Mononuclear cell (primary cell): Measurements from ENCODE around the gene MCTP1. TPM values are rescaled to one million over a fixed set of nuclear protein-coding genes. Genes with fewer than 3 reads are reported as not detected.
"Not testable (repeated sequence)": the region's sequence is repeated elsewhere in the genome, so short reads cannot be mapped to it uniquely, and the experiment has no call there.

Experiments used
- H3K27me3 ChIP-seq: 2 replicates; pipeline ENCODE4 v1.6.0; 2011; ENCODE audit warnings: low read length, control low read depth; ENCODE audit not compliant: insufficient read depth
- H3K4me1 ChIP-seq: 2 replicates; pipeline ENCODE4 v1.5.1; 2011; ENCODE audit warnings: mild to moderate bottlenecking, low read length, control low read depth; ENCODE audit not compliant: insufficient read depth
- H3K4me3 ChIP-seq: 2 replicates; pipeline ENCODE4 v1.5.1; 2011; ENCODE audit warnings: mild to moderate bottlenecking, low read length, moderate library complexity
- H3K9me3 ChIP-seq: 2 replicates; pipeline ENCODE4 v1.5.1; 2011; ENCODE audit warnings: low read depth, mild to moderate bottlenecking, control low read depth, low read length
- total RNA-seq: library from RNA; depleted of rRNA; stranded (reverse); fragments of >200 nt; gene quantifications from one replicate; pipeline ENCODE4 v1.2.3, GENCODE V29; 2012

Gene MCTP1
- total RNA-seq, 1 donor: 33.6 TPM

DNA sequence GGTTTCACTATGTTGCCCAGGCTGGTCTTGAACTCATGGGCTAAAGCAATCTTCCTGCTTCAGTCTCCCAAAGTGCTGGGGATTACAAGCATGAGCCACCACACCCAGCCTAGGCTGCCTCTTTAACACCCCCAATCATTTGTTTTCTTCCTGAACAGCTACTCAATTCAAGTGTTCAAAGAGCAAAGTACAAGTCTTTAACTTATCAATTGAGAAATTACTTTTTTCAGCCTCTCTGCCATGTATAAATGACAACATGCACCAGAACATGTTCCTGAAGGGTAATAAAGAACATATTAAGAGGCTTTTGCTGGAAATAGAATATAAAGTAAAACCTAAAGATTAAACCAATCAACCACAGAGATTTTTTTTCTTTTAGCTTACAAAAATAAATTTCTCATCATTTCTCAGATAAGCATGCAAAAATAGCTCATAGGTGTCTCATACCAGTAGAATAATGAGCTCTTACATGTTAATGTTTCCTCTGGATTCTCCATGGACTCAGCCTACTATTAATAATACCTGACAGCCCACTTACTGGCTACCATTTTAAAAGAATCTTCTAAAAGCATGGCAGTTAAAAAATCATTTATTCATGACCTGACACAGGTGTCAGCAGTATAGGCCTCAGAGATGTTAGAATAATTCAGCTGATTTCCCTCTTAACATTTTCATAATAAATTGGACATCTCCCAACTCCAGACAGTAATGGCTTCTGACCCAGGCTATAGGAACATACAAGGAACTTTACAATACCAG is 60.0 kb downstream of the MCTP1 start:
- Histone ChIP-seq H3K27me3 (no peaks in the 10 kb centered on the region), H3K4me1 (no peaks in the 10 kb centered on the region), H3K9me3 (no peaks in the 10 kb centered on the region)

DNA sequence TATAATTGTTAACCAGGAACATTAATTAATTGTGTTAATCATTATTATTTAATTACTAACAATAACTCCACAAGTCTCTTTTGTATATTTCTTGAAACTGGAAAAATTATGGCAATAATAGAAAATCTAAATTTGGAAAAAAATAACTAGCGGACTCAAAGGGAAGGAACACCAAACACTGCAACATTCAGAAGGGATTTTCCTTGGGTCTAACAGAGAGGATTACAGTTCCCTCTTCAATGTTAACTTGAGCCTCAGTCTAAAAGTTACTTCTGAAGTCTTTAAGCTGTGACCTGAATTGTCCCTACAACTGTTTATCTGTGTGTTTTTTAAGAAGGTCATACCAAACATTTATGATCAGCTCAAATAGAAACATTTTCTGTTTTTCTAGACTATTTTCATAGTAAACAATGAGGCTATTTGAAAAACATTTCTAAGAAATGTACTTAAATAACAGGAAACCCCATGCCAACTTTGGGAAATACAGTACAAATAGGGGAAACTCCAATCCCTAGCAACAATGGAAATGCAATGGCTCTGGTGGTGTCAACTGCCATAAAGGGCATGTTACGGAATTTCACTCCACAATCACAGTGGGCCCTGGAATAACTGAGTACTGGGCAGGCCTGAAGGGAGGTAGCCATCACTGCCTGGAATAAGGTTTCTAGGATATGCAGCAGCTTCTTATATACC is 61.2 kb downstream of the MCTP1 start:
- no peaks in the 10 kb centered on the region for H3K27me3 ChIP-seq
- no peaks in the 10 kb centered on the region for H3K4me1 ChIP-seq
- H3K9me3 ChIP-seq: no peaks in the 10 kb centered on the region

More for the DNA sequence above, 60.0 kb downstream of the MCTP1 start:
- H3K4me3 ChIP-seq: no peak overlapping the region

DNA sequence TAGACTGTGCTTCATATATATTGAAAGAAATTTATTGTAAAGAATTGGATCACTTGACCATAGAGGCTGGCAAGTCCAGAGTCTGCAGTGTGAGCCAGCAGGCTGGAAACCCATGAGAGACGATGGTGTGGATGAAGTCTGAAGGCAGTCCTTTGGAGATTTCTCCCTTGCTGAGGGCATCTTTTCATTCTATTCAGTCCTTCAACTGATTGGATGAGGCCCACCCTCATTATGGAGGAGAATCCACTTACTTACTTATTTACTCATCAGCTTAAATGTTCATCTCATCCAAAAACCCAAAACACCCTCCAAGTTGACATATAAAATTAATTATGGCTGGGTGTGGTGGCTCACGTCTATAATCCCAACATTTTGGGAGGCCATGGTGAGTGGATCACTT is 62.1 kb downstream of the MCTP1 start:
- H3K4me1 ChIP-seq: no peaks in the 10 kb centered on the region
- H3K9me3 ChIP-seq: no peaks in the 10 kb centered on the region
- H3K4me3 ChIP-seq: no peak overlapping the region
- no peaks in the 10 kb centered on the region for H3K27me3 ChIP-seq

More for the DNA sequence above, 61.2 kb downstream of the MCTP1 start:
- H3K4me3 ChIP-seq: no peak overlapping the region

DNA sequence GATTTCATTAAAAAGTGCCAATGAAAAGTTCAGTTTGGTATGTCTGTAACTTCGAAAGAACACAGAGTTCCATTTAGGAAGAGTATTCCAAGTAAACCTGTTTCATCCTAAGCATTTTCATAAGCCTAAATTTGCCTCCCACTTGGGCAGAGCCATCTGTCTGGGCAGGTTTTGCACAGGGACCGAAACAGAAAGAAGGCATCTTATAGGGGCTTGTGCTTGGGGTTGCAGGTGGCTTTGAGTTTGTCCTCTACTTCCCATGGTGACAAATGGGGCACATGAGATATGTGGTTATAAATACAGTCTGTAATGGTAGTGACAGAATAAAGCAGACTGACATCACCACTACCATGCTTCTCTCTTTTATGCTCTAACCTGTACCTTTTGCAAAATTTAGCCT is 63.7 kb downstream of the MCTP1 start:
- H3K4me3 ChIP-seq: no peak overlapping the region
- no peaks in the 10 kb centered on the region for H3K27me3 ChIP-seq
- no peaks in the 10 kb centered on the region for H3K4me1 ChIP-seq
- H3K9me3 ChIP-seq: no peaks in the 10 kb centered on the region

DNA sequence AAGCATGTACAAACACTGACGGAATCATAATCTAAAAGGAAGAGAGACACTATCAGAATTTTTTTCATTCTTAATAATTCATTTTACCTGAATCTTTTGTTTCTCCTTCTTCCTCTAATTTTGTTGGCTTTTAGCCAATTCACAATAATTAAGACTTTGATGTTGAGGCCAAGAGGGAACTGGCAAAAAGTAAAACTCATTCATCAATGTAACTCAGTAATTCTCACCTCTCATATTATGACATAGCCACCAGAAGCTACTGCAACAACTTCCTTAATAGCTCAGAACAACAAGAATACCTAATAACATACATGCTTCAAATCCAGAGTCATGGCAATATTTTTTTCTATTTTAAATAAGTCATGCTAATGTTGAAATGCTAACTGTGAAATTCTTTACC is 64.5 kb downstream of the MCTP1 start:
- Histone ChIP-seq H3K27me3 (no peaks in the 10 kb centered on the region), H3K4me1 (no peaks in the 10 kb centered on the region)

DNA sequence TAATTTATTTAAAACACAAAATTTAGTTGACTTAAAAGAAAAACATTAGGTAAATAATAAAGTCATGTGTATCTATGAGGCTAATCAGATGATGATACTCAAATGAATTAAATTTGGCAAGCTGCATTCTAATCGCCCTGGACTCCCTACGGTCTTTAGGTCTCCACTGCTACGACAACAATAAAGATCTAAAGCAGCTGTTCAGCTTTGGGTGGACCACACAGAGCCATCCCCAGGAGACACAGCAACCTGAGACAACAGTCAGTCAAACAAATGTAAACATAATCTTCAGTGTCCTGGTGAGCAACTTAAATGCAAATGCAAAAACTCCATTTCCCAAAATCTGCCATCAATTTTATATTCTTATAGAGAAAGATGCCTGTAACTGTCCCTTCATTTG is 65.5 kb downstream of the MCTP1 start:
- Histone ChIP-seq H3K4me1 (no peaks in the 10 kb centered on the region), H3K9me3 (no peaks in the 10 kb centered on the region), H3K27me3 (no peaks in the 10 kb centered on the region), H3K4me3 (no peak overlapping the region)

More for the DNA sequence above, 64.5 kb downstream of the MCTP1 start:
- Histone ChIP-seq H3K4me3 (no peak overlapping the region), H3K9me3 (no peaks in the 10 kb centered on the region)

DNA sequence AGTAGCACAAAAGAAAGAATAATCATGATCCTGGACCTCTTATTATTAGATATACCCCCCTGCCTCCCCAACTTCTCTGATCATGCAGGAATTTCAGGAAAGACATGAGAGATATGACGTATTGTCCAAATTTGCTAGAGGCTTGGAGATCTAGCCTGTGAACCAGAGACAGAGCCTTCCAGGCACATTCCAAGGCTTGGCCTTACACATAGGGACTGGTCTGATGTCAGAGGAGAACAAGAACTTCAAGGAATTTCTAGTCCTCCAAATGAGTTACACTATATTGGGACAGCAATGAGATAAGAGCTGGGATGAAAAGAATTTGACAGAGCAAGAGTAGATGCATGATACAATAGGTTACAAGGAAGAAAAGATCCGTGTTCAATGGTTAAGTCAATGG is 67.0 kb downstream of the MCTP1 start:
- Histone ChIP-seq H3K4me1 (no peaks in the 10 kb centered on the region), H3K27me3 (no peaks in the 10 kb centered on the region), H3K9me3 (no peaks in the 10 kb centered on the region), H3K4me3 (no peak overlapping the region)

DNA sequence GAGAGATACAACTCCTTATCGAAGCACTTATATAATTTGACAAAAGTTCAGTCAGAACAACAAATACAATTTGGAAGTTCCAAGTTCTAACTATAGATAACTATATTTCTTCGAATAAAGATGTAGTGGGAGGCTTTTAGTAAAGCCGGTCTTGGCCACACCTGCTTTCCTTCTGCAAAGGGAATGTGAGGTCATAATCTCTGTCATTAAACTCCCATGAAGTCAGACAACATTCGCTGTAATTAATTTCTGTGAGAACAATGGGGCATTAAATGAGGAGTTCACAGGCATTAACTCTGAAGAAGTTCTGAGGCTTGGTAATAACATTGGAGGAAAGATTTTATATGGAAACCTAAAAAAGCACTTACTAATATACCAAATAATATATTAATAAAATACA is 67.5 kb downstream of the MCTP1 start:
- Histone ChIP-seq H3K27me3 (no peaks in the 10 kb centered on the region), H3K4me1 (no peaks in the 10 kb centered on the region), H3K9me3 (no peaks in the 10 kb centered on the region), H3K4me3 (no peak overlapping the region)

DNA sequence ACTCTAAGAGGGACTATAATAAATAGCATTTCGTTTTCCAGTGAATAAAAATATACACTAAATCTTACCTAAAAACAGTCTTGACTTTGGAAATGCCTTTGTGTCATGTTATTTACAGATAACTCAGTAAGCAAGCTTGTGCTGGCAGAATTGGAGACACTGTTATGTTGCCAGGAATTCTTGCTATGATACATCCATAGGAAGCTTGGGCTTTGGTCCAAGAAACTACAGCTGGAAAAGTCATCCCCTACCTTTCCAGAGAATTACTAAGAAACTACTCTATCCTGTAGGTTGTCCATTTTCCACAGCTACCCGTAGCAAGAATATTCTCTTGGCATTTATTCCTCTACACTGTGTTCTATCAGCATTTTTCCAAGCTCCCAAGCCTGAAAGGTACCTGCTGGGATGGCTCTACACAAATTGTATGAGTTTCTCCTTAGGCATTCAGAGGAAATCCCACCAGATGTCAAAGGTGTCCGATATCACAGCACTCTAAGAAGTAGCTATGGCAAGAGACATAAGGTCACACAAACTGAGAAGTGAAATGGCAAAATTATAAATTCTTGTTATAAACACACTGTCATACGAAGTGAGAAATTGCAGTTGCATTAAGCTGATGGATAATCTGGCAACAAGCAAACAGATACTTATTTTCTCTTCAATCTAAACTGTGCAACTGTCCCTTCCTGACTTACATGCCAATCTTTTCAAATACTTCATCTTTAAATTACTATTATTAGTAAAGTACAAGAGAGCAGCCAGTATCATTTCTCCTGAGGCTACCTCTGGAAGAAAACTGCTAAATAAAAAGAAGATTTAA is 68.5 kb downstream of the MCTP1 start:
- Histone ChIP-seq H3K27me3 (no peaks in the 10 kb centered on the region), H3K4me1 (no peaks in the 10 kb centered on the region), H3K9me3 (no peaks in the 10 kb centered on the region), H3K4me3 (no peak overlapping the region)

DNA sequence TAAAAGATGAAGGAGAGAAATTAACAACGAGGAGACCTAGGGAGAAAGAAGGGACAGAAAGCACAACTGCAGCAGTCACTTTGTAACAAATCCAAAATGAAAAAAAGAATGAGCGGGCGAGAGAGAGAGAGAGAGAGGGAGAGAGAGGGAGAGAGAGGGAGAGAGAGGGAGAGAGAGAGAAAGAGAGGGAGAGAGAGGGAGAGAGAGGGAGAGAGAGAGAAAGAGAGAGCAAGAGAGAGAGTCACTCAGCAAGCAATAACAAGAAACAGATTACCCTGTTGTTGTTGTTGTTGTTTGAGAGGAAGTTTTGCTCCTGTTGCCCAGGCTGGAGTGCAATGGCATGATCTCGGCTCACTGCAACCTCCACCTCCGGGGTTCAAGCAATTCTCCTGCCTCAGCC is 77.1 kb downstream of the MCTP1 start:
- H3K4me1 ChIP-seq, H3K4me3 ChIP-seq, H3K27me3 ChIP-seq, H3K9me3 ChIP-seq: not testable (repeated sequence)

DNA sequence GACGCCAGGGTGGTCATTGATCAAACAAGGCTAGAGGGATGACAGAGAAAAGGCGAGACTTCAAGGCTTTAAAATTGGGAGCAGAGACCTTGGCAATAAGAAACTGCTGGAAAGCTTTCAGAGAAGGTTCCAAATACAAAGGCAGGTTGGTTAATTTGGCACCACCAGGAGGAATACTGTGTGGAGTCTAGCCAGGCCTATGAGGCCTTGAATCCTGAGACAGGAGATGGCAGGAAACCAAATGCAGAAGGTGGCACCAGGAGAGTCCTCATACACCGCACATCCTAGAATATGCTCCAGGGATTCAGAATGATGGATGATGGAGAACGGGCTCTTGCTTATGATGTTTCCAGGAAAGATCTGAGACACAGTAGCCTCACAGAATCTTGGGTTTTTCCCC is 90.0 kb downstream of the MCTP1 start:
- Histone ChIP-seq H3K4me3 (no peak overlapping the region), H3K9me3 (no peaks in the 10 kb centered on the region), H3K4me1 (no peaks in the 10 kb centered on the region), H3K27me3 (no peaks in the 10 kb centered on the region)

DNA sequence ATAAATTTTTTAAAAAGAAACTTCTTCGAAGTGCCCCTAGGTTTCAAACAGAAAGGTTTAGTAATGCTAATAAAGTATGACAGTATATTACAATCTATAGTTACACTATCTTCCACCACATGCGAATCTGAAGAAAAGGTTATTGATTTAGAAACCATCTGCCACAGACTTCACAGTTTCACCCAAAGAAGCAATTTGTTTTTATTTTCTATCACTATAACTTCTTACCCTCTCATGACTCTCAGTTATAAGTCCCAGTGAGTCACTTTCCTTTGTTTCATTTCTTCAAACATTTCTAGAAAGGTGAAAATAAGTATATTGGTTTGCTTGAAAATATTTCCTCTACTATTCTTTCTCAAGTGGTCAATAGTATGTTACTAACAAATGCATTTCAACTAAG is 93.6 kb downstream of the MCTP1 start:
- Histone ChIP-seq H3K27me3 (no peaks in the 10 kb centered on the region), H3K4me1 (no peaks in the 10 kb centered on the region), H3K9me3 (no peaks in the 10 kb centered on the region), H3K4me3 (no peak overlapping the region)

DNA sequence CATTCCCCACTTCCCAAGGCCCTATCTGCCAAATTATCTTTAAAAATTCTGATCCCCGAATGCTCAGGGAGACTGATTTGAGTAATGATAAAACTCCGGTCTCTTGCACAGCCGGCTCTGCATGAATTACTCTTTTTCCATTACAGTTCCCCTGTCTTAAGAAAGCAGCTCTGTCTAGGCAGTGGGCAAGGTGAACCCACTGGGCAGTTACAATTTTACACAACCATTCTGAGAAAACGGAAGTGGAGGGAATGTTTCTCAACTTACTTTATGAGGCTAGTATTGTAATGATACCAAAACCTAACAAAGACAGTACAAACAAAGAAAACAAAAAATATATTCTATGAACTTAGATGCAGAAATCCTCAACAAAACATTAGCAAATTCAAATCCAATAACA is 100.0 kb downstream of the MCTP1 start:
- Histone ChIP-seq H3K4me1 (no peaks in the 10 kb centered on the region), H3K27me3 (no peaks in the 10 kb centered on the region), H3K9me3 (no peaks in the 10 kb centered on the region), H3K4me3 (no peak overlapping the region)

DNA sequence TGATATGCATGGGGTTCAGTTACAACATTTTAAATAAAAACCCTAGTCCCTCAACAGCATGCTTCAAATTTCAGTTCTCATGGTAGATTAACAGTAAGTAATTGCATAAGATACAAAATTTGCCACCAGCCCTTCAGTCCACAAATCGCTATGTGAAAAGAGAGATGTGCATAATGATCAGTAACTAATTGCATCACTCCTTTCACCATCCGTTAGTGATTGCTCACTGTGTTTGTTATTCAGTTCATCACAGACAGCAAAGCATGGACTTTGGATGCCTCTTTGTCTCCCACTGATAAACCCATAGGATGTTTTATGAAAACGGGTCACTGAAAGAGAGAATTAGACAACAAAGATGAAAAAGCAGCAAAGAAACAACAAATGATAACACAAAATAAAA is 103.2 kb downstream of the MCTP1 start:
- H3K4me1 ChIP-seq: no peaks in the 10 kb centered on the region
- H3K9me3 ChIP-seq: no peaks in the 10 kb centered on the region
- H3K4me3 ChIP-seq: no peak overlapping the region
- no peaks in the 10 kb centered on the region for H3K27me3 ChIP-seq

DNA sequence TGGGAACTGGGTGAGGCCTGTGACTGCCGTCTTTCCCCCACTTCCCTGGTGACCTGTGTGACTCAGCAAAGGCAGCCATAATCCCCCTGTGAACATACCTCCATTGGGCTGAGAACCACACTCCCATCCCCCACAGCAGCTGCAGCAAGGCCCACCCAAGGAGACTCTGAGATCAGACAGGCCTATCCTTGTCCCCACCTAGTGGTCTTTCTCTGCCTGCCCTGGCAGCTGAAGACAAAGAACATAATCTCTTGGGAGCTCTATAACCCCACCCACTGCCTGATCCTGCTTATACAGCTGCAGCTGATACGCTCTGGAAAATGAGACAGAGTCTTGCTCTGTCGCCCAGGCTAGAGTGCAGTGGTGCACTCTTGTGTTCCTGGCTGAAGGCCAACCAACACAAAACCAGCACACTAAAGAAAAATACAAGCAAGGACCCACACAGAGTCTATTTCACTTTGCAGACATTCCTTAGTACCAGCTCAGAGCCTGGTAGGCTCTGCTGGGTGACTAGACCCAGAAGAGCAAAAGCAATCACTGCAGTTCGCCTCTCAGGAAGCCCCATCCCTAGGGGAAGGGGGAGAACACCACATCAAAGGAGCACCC is 106.7 kb downstream of the MCTP1 start:
- H3K4me3 ChIP-seq: no peak overlapping the region
- H3K27me3 ChIP-seq: no peaks in the 10 kb centered on the region
- no peaks in the 10 kb centered on the region for H3K4me1 ChIP-seq
- H3K9me3 ChIP-seq: no peaks in the 10 kb centered on the region
